GM18498 (cell line): ENCODE data around the gene GALT.
A peak's percentile ranks its signal among the peaks of the same experiment; 100 is the strongest.

ENCODE experiments used
- ATAC-seq: cut with Tn5 transposase; IDR thresholded peaks from one replicate; pipeline ENCODE4 v1.9.1; 2021; ENCODE audit warnings: mild to moderate bottlenecking, moderate library complexity; ENCODE audit not compliant: unreplicated experiment

The GALT gene

GRCh38 chr9:34646211-34647083, at the start of gene GALT:
Gene GALT, plus strand, starts transcription at chr9:34646675. Its CDS starts 30 bp downstream, at chr9:34646705.
- peak; percentile 91 for ATAC-seq

DNA sequence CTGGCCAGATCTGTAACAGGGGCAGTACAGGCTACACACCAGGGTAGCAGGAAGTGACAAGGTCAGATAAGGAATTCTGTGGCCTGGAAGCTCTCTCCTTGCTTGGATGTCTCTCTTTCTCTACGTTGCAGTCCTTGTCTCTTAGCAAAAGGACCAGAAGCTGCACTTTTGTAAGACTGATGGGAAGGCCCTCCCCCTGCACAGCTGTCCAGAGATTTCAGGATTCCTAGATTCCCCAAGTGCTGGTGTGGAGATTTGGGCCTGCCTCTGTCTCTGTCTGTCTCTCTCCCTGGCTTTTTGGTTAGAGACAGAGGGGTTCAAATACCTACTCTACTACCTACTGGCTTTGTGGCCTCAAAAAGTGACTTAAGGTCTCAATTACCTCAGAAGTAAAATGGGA, 46.9 kb upstream of the GALT start:
- ATAC-seq = no peak

GRCh38 chr9:34600908-34601307, 45.6 kb upstream of the GALT start:
- no peak for ATAC-seq

GRCh38 chr9:34601937-34602573, 44.4 kb upstream of the GALT start:
- no peak for ATAC-seq

GRCh38 chr9:34603610-34604231, 42.8 kb upstream of the GALT start:
- ATAC-seq = peak; percentile 75

GRCh38 chr9:34606190-34606589, 40.3 kb upstream of the GALT start:
- no peak for ATAC-seq

- no peak for ATAC-seq
These were observed 39.6 kb upstream of the GALT start for GRCh38 chr9:34606905-34607304.

- no peak for ATAC-seq
These were observed 39.1 kb upstream of the GALT start for GRCh38 chr9:34607331-34607730.

- no peak for ATAC-seq
These were observed 35.9 kb upstream of the GALT start for GRCh38 chr9:34610434-34611206.

DNA sequence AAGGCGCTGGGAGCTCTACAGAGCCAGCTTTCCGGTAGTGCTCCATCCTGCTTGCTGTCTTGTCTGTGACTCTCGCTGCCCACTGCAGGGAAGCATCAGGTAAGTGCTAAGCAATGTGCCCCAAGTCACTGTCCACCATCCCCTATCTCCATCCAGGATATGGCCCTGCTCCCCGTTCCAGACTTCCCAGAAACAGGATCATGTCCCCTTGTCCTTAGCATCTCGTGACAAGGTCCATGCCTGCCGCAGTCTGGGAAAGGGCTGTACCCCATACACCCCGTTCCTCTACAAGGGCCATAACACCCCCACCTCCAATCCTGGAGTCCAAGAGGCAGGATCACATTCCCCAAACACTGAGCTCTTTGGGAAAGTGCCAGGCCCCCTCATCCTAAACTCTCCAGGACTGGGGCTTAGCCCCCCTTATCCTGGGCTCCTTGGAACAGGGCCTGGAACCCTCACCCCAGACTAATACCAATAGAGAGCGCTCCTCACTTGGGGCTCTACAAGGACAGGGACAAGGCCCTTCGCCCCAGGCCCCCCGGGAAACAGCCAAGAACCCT, 35.1 kb upstream of the GALT start:
- ATAC-seq = peak; percentile 7

DNA sequence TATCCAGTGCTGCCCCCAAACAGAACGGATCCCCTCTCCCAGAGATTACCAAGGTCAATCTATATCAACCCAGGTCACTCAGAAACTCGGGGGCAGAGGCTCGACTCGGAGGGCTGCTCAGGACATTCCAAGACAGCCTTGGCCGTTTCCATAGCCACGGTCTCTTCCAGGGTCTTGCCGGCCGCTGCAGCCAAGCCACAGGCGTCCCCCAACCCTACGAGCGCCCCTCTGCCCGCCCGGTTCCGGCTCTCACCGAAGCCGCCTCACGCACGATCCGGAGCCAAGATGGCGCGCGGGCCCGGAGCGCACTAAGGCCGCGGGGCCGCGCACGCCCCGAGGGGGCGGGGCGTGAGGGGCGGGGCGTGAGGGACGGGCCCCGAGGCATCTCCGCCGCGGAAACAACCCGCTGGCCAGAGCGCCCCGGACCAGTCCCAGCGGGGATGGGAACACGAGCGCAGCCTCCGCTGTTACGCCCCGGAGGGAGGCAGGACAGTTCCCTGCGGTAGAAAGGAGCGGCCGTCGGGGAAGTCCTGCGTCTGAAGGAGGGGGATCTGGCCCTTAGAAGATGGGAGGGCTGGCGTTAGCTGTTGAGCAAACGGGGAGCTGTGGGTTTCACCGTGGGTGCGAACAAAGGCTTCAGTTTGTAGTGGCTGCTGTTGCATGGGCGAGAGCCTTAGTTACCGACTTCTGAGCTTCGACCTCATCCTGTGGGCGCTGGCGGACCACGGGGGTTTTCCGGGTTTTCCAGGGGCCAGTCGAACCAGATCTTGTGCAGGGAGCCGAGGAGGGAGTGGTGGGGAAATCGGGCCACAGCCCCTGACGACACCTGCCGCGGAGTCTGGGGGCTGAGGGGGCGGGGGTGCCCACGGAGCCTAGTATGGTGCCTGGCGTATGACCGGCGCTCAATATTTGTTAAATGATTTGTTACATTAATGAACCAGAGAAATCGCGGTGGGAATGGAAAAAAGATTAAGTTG, 34.4 kb upstream of the GALT start, which contains the start of gene RPP25L:
RPP25L (minus strand) TSS at position 287 of the 977 bp plus-strand sequence. CDS start 801 bp downstream, outside the sequence.
- ATAC-seq = peak; percentile 89

DNA sequence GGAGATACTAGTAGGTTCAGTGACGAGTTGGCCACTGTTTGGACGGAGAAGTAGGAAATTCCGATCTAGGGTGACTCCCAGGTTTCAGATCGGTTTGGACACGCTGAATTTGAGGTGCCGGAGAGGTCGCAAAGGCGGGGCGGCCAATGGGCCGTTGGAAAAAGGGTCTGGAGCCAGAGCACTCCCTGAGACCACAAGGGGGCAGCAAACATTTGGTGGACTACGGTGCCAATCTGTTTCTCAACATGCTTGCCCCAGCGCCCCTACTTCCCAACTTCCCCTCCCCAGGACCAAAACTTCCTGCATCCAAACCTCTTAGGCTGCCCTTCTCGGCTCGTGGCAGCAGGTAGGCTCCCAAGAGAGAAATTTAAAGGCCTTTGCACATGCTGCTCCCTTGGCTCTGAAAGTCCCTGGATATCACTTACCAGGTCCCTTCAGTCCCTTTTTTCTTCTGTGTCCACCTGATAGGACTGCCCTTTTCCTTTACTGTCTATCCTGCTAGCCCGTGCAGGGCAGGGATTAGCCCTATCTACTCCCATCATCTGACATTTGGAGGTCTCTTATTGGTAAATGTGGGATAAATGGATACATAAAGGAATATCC, 33.6 kb upstream of the GALT start:
- ATAC-seq = no peak

DNA sequence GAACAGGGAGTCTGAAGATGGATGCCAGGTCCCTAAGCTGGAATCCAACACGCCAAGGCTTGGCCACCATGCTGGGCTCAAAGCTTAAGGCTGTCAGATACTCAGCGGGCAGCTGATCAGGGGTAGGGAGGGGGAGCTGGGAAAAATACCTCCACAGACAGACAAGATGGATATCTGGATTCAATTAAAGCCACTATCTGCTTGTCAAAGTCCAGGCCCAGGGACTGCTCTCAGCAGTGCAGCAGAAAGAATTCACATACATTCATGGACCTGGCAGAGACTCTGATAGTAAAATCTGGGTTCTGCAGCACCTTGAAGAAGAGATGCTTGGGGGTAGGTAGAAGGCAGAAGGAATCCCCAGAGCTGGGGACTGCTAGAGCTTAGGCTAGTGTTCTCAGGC, 31.3 kb upstream of the GALT start:
- no peak for ATAC-seq

DNA sequence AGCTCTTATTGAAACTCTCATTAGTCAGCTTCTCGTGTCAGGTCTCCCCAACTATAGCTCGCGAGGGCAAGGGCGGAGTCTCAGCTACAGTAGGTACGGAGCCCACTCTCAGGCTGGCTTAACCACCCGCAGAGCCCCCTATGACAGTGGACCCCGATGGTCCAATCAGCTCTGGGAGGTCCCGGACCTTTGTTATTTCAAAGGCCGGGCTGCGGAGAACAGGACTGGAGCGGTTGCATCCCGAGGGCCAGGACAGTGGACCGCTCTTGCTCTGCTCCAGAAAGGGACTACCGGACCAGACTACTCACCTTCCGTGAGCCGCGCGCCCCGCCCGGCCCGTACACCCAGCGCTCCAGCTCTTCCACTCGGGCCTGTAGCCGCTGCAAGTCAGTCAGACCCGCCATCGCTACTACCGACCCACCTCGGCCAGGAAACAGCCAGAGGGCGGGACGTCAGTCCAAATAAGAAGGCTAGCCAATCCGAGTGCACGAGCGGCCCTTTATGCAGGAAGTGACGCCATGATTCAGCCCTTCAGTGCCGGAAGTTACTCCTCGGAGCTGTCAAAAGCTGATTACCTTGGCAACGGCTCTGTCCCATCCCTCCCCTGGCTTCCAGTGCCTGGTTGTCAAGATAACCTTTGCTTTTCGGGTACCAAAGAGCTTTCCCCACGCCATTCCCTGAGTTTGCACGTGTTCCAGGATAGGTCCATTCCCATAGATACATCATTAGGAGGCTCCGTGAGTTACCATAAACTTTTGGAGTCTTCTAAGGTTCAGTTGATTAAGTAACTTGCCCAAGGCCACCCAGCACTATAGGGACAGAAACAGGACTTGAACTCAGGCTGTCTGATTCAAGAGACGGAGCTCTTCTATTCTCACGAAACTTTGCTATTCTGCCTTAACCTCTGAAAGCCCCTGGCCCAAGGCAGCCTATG, 26.1 kb upstream of the GALT start, which contains the start of gene DCTN3:
DCTN3 (minus strand) TSS at position 435 of the 934 bp plus-strand sequence; CDS start at position 404, 31 bp downstream.
- ATAC-seq = peak; percentile 98

DNA sequence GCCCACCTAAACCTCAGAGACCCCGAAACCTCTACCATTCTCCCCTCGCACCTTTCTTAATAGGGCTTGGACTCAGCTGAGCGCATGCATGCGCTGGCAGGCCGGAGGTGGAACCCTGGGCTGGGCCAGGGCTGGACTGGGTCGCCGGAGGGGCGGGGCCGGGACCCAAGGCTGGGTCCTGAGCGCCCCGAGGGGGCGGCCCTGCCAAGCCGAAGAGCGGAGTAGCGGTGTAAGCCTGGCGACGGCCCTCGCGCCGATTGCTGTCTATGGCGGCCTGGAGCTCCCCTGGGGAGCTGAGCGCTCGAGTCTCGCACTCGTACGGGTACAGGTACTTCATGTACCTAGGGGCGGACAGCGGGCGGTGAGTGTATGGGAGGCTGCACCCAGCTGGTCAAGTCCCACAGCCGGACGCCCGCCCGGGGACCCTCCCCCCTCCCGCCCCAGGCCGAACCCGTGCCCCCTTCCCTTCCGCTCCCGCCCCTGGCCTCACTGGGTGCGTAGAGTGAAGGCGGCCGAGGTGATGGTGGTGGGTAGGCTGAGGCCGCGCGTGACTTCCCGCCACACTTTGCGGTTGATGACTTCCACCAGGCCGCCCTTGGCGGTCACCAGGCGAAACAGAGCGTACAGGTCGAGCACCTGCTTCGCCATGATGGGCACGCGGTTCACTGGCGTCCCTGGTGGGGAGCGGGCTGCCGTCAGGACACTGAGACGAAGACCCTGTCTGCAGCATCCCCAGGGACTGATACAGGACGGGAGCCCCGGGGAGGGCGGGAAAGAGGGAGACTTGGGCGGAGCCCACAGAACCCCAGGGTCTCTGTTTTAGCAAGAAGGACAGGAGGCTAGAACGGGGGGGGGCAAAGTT, 22.9 kb upstream of the GALT start:
- ATAC-seq = no peak

GRCh38 chr9:34624475-34625185, 21.8 kb upstream of the GALT start:
- no peak for ATAC-seq
